GM21515 (cell line): ENCODE measurements around the gene ZNF555.

Experiments used
- ATAC-seq: cut with Tn5 transposase; IDR thresholded peaks from one replicate; pipeline ENCODE4 v1.9.1; 2021; ENCODE audit not compliant: unreplicated experiment

The ZNF555 gene

GRCh38 chr19:2822846-2823245 is 18.4 kb upstream of the ZNF555 start:
- ATAC-seq: no peak

- ATAC-seq: no peak
Observed at GRCh38 chr19:2823646-2824045, 17.6 kb upstream of the ZNF555 start.

GRCh38 chr19:2824129-2824528 is 17.1 kb upstream of the ZNF555 start:
- no peak for ATAC-seq

- no peak for ATAC-seq
Observed at GRCh38 chr19:2827022-2827421, 14.3 kb upstream of the ZNF555 start.

- ATAC-seq: no peak
Observed at GRCh38 chr19:2827840-2828489, 13.3 kb upstream of the ZNF555 start.

GRCh38 chr19:2834294-2834871 is 6.9 kb upstream of the ZNF555 start:
- no peak for ATAC-seq

GRCh38 chr19:2837430-2837829 is 3.8 kb upstream of the ZNF555 start:
- no peak for ATAC-seq

GRCh38 chr19:2841855-2842574 is 740 bp downstream of the ZNF555 start:
- no peak for ATAC-seq

GRCh38 chr19:2845107-2845506 is 3.8 kb downstream of the ZNF555 start:
- no peak for ATAC-seq

GRCh38 chr19:2846180-2846894 is 5.1 kb downstream of the ZNF555 start:
- ATAC-seq: no peak

GRCh38 chr19:2847507-2847906 is 6.2 kb downstream of the ZNF555 start:
- no peak for ATAC-seq

- ATAC-seq: no peak
Observed at GRCh38 chr19:2848616-2849015, 7.3 kb downstream of the ZNF555 start.

- no peak for ATAC-seq
Observed at GRCh38 chr19:2850256-2850925, 9.1 kb downstream of the ZNF555 start.

GRCh38 chr19:2852598-2852997 is 11.3 kb downstream of the ZNF555 start:
- no peak for ATAC-seq

GRCh38 chr19:2853015-2853606 is 11.8 kb downstream of the ZNF555 start:
- no peak for ATAC-seq

- ATAC-seq: no peak
Observed at GRCh38 chr19:2854849-2855248, 13.6 kb downstream of the ZNF555 start.

- ATAC-seq: no peak
Observed at GRCh38 chr19:2856457-2857050, 15.3 kb downstream of the ZNF555 start.

- ATAC-seq: no peak
Observed at GRCh38 chr19:2858864-2859263, 17.6 kb downstream of the ZNF555 start.

- ATAC-seq: no peak
Observed at GRCh38 chr19:2863816-2864215, 22.5 kb downstream of the ZNF555 start.

- ATAC-seq: no peak
Observed at GRCh38 chr19:2865334-2866100, 24.2 kb downstream of the ZNF555 start.
